Measurements from ENCODE around the gene HDDC3. TPM values are rescaled to one million over a fixed set of nuclear protein-coding genes. Genes with fewer than 3 reads are reported as not detected.
A peak's percentile ranks its signal among the peaks of the same experiment; 100 is the strongest.

HDDC3 gene
- total RNA-seq, 3 donors from 2014 or later (not counting 1 experiment from before 2014, with no cell fraction given): 11.2 to 14.5 (median 12.1) TPM

GRCh38 chr15:90906181-90906849 is 26.0 kb downstream of the HDDC3 start:
- no peaks in the 10 kb centered on the region for H3K27me3 Mint-ChIP-seq (ENCODE audit: low read depth in 2 of 2)
- no peak overlapping the region for H3K4me3 ChIP-seq (ENCODE audit: low read length)
- H3K27me3 ChIP-seq (ENCODE audit: control insufficient read depth, insufficient read depth, low read length): no peaks in the 10 kb centered on the region
- intact Hi-C loops (cut with micrococcal nuclease): no loop called here
- H3K27ac ChIP-seq (ENCODE audit: low read length): no peak overlapping the region
- H3K4me3 Mint-ChIP-seq: no peak overlapping the region
- WGBS (ENCODE audit: insufficient coverage): 95% methylated on average over 11 of the region's 11 CpGs
- H3K36me3 ChIP-seq (ENCODE audit: control insufficient read depth, insufficient read depth, low read length): peaks cover 58% of the 10 kb centered on the region
- no peak overlapping the region for H3K27ac Mint-ChIP-seq
- TF ChIP-seq, protein P1, sequence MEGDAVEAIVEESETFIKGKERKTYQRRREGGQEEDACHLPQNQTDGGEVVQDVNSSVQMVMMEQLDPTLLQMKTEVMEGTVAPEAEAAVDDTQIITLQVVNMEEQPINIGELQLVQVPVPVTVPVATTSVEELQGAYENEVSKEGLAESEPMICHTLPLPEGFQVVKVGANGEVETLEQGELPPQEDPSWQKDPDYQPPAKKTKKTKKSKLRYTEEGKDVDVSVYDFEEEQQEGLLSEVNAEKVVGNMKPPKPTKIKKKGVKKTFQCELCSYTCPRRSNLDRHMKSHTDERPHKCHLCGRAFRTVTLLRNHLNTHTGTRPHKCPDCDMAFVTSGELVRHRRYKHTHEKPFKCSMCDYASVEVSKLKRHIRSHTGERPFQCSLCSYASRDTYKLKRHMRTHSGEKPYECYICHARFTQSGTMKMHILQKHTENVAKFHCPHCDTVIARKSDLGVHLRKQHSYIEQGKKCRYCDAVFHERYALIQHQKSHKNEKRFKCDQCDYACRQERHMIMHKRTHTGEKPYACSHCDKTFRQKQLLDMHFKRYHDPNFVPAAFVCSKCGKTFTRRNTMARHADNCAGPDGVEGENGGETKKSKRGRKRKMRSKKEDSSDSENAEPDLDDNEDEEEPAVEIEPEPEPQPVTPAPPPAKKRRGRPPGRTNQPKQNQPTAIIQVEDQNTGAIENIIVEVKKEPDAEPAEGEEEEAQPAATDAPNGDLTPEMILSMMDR (IDR thresholded peaks at IDR 0.05): no peak
- peaks cover 20 to 25% of the 10 kb centered on the region in 2 donors for H3K4me1 Mint-ChIP-seq
- DNase-seq: no peak
- H3K9me3 Mint-ChIP-seq: no peaks in the 10 kb centered on the region
- no peaks in the 10 kb centered on the region for H3K9me3 ChIP-seq (ENCODE audit: control insufficient read depth, insufficient read depth, low read length)
- H3K4me1 ChIP-seq (ENCODE audit: control insufficient read depth, insufficient read depth, low read length): peaks cover 17% of the 10 kb centered on the region
- no peaks in the 10 kb centered on the region for H3K36me3 Mint-ChIP-seq
- ATAC-seq: no peak

GRCh38 chr15:90905306-90906180 is 26.8 kb downstream of the HDDC3 start:
- TF ChIP-seq, protein P1 (IDR thresholded peaks at IDR 0.05): no peak
- intact Hi-C loops (cut with micrococcal nuclease): no loop called here
- Mint-ChIP-seq H3K27me3 (ENCODE audit: low read depth in 2 of 2) (no peaks in the 10 kb centered on the region), H3K4me3 (peak overlapping the region; percentile 42), H3K36me3 (no peaks in the 10 kb centered on the region), H3K4me1 (peaks cover 22 to 28% of the 10 kb centered on the region in 2 donors), H3K9me3 (no peaks in the 10 kb centered on the region), H3K27ac (no peak overlapping the region)
- Histone ChIP-seq H3K4me1 (ENCODE audit: control insufficient read depth, insufficient read depth, low read length) (peaks cover 17% of the 10 kb centered on the region), H3K9me3 (ENCODE audit: control insufficient read depth, insufficient read depth, low read length) (no peaks in the 10 kb centered on the region), H3K36me3 (ENCODE audit: control insufficient read depth, insufficient read depth, low read length) (peaks cover 50% of the 10 kb centered on the region), H3K27ac (ENCODE audit: low read length) (no peak overlapping the region), H3K27me3 (ENCODE audit: control insufficient read depth, insufficient read depth, low read length) (no peaks in the 10 kb centered on the region), H3K4me3 (ENCODE audit: low read length) (no peak overlapping the region)
- DNase-seq (no peak), ATAC-seq (no peak)
- WGBS (ENCODE audit: insufficient coverage): 98% methylated on average over 28 of the region's 28 CpGs

- intact Hi-C loops (cut with micrococcal nuclease): no loop called here
- Histone ChIP-seq H3K9me3 (ENCODE audit: control insufficient read depth, insufficient read depth, low read length) (no peaks in the 10 kb centered on the region), H3K4me3 (ENCODE audit: low read length) (no peak overlapping the region), H3K27ac (ENCODE audit: low read length) (no peak overlapping the region), H3K36me3 (ENCODE audit: control insufficient read depth, insufficient read depth, low read length) (peaks cover 42% of the 10 kb centered on the region), H3K4me1 (ENCODE audit: control insufficient read depth, insufficient read depth, low read length) (peaks cover 17% of the 10 kb centered on the region), H3K27me3 (ENCODE audit: control insufficient read depth, insufficient read depth, low read length) (no peaks in the 10 kb centered on the region)
- Mint-ChIP-seq H3K36me3 (no peaks in the 10 kb centered on the region), H3K9me3 (no peaks in the 10 kb centered on the region), H3K27ac (no peak overlapping the region), H3K4me3 (no peak overlapping the region), H3K27me3 (ENCODE audit: low read depth in 2 of 2) (no peaks in the 10 kb centered on the region), H3K4me1 (peaks cover 22 to 28% of the 10 kb centered on the region in 2 donors)
- no peak for DNase-seq
- TF ChIP-seq, protein P1 (IDR thresholded peaks at IDR 0.05): no peak
- no peak for ATAC-seq
- WGBS (ENCODE audit: insufficient coverage): 96% methylated on average over 9 of the region's 9 CpGs
These were observed 27.6 kb downstream of the HDDC3 start for GRCh38 chr15:90904746-90905145.

All from natural killer cell (primary cell).